Activated CD4-positive, CD25-positive, alpha-beta regulatory T cell treated with anti-CD3 and anti-CD28 coated beads, Interleukin-2, amount 50 U/mL, for 24 hours (primary cell): ENCODE data around the gene CSNK1A1.
"Not testable (repeated sequence)": the region's sequence is repeated elsewhere in the genome, so short reads cannot be mapped to it uniquely, and the experiment has no call there.

Experiments used
- ATAC-seq, 2 donors: fragments of 150-1000 bp; cut with Tn5 transposase; one replicate each; pipeline ENCODE4 v1.10.0; 2021; ENCODE audit warnings: mild to moderate bottlenecking in 1 of 2, moderate library complexity in 1 of 2

Gene CSNK1A1

DNA sequence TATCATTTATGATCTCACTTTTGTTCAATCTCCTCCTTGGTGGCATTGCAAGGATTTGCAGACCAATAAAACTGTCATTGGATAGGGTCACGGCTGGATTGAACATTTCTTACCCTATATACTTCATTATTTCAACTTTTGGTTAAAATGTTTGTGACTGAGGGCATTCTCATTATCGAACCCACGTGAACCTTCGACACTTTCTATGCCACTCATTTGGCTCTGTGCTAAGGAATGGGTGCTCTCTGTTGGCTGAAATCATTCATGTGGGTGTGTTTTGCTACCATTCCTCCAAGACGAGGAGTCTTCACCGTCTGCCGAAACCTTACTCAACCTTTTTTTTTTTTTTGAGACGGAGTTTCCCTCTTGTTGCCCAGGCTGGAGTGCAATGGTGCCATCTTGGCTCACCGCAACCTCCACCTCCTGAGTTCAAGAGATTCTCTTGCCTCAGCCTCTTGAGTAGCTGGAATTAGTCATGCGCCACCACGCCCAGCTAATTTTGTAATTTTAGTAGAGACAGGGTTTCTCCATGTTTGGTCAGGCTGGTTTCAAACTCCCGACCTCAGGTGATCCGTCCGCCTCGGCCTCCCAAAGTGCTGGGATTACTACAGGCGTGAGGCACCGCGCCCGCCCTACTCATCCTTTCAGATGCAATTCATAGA lies 62.5 kb downstream of the CSNK1A1 start:
- no peak for ATAC-seq

DNA sequence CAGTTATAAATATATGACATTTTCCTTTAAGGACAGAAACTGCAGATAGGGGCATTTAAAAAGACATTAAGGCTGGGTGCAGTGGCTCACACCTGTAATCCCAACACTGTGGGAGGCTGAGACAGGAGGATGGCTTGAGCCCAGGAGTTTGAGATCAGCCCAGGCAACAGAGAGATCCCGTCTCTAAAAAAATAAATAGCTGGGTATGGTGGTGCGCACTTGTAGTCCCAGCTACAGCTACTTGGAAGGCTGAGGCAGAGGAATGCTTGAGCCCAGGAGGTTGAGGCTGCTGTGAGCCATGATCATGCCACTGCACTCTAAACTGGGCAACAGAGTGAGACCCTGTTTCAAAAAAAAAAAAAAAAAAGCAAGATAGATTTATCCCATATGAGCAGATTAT lies 63.6 kb downstream of the CSNK1A1 start:
- ATAC-seq, result no peak

GRCh38 chr5:149486726-149487635 lies 64.3 kb downstream of the CSNK1A1 start:
- no peak for ATAC-seq

DNA sequence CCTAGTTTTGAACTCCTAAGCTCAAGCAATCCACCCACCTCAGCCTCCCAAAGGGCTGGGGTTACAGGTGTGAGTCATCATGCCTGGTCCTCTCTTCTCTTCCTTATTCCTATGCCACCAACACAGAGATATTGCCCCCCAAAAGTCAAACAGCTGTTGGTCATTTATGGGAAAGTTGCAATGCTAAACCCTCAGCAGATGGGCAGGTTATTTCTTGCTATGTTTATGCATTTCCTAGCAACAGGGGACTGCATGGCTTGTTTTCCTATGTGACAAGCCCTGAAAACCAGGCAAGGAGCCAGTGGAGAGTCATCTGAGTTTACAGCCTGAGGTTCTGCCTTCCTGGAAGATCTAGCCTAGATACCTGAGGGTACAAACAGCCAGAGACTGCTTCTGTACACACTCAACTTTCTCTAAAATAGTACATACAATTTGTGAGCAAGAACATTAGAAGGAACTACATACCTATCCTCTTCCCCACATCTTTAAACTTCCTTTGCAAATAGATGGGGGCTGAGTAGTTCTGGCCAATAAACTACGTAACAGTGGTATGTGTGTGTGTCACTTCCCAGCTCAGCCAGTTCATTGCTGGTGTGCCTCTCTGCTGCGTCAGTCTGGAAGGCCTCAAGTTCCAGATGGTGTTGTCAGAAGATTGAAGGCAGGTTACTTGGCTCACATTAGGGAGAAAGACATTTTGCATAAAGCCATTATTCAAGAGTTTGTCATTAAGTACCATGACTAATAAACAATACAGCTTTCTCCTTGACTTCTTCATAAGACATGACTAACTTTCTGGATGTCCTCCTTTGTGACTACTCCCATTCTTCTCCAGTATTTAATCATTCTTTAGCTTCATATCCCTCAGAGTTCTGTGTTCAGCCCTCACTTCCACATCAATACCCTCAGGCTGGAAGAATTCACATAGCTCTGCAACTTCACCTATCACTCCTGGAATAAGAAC lies 65.3 kb downstream of the CSNK1A1 start:
- peak; percentile 13 to 44 for ATAC-seq

DNA sequence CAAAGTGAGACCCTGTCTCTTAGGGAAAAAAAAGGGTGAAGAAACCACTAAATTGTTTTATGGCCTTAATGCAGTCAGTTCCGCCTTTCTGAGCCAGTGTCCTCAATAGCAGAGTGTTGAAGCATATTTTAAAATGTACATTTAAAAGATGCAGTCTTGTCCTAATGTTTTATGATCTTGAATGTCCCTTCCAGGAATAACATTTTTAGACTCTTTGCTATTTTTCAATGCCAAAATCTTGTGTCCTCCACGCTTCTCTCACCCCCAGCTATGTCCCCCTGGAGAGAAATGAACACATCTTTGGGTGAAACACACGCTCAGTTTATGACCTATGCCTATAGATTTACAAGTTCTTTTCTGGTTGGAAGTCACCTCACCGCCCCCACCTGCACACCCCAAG lies 69.8 kb downstream of the CSNK1A1 start:
- no peak for ATAC-seq

DNA sequence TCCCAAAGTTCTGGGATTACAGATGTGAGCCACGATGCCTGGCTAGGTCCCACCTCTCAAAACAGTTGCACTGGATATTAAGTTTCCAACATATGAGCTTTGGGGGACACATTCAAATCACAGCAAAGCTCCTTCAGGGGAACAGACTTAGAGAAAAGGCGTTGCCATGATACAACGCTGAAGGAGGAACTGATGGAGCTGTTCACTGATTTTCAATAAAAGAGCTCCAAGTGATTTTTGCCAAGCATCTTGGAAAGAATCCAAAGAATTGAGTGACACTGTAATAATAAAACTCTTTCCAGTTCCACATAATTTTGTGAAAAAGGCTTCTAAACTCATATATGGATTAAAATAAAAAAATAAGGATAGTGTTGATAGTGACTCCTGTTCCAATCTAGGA lies 72.5 kb downstream of the CSNK1A1 start:
- no peak for ATAC-seq

DNA sequence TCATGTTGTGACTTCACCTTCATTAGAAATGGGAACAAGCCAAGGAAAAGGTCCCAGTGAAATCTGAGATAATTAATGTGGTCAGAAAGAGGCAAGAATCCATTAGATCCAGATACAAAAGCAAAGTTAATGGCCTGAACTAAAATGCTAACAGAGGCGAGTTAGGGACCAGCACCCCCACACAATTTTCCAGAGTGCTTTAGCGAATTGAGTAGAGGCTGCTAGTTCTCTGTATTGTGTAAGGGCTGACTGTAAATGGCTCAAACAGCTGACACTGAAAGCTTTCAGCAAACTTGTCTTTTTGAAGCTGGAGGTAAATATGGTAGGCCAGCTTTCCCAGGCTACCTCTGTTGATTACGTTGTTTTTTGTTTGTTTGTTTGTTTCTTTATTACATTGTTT lies 75.5 kb downstream of the CSNK1A1 start:
- ATAC-seq, result no peak

GRCh38 chr5:149474198-149474597 lies 77.0 kb downstream of the CSNK1A1 start:
- ATAC-seq, result no peak

GRCh38 chr5:149473441-149473840 lies 77.8 kb downstream of the CSNK1A1 start:
- ATAC-seq, result no peak

GRCh38 chr5:149472399-149472798 lies 78.8 kb downstream of the CSNK1A1 start:
- no peak for ATAC-seq

DNA sequence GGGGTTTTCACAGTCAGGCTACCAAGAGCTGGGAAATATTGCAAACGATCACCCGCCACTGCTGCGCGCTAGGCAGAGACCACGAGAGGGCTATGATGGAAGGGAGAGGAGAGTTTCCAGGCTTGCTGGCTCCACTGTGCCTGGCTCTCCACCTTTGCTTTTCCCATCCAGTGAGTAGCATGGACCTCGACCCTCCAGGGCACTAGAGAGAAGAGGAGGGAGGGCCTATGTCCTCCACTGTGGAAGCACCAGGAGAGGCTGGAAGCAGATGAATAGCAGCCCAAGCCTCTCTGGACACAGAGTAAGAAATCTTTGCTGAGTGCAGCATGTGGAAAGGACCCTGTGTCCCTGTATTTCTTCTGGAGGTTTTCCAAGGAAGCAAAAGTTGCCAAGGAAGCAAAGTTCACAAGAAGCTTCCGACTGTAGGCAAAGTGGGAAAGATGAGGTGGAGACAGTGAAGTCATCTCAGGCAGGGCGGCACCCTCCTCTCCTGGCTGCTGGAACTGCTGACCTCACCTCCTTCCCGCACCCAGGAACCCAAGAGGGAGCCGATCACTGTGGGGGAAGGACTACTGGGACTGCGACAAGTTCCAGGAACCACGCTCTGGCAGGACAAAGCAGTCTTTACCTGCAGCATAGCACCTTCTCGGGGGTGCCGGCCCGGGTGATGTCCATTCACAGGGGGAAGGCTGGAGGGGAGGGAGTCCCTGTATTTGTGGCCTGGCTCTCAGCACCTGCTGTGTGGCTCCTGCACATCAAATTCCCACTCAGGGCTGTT lies 79.6 kb downstream of the CSNK1A1 start:
- ATAC-seq, result no peak

GRCh38 chr5:149470942-149471341 lies 80.3 kb downstream of the CSNK1A1 start:
- no peak for ATAC-seq

- ATAC-seq, result no peak
These were observed 84.7 kb downstream of the CSNK1A1 start for GRCh38 chr5:149466457-149466972.

GRCh38 chr5:149464796-149465489 lies 86.3 kb downstream of the CSNK1A1 start:
- ATAC-seq, result no peak

GRCh38 chr5:149461907-149462306 lies 89.3 kb downstream of the CSNK1A1 start:
- not testable (repeated sequence) for ATAC-seq

GRCh38 chr5:149459891-149460290 lies 91.3 kb downstream of the CSNK1A1 start:
- ATAC-seq, result no peak

- ATAC-seq, result no peak
These were observed 93.9 kb downstream of the CSNK1A1 start for GRCh38 chr5:149457393-149457763.

DNA sequence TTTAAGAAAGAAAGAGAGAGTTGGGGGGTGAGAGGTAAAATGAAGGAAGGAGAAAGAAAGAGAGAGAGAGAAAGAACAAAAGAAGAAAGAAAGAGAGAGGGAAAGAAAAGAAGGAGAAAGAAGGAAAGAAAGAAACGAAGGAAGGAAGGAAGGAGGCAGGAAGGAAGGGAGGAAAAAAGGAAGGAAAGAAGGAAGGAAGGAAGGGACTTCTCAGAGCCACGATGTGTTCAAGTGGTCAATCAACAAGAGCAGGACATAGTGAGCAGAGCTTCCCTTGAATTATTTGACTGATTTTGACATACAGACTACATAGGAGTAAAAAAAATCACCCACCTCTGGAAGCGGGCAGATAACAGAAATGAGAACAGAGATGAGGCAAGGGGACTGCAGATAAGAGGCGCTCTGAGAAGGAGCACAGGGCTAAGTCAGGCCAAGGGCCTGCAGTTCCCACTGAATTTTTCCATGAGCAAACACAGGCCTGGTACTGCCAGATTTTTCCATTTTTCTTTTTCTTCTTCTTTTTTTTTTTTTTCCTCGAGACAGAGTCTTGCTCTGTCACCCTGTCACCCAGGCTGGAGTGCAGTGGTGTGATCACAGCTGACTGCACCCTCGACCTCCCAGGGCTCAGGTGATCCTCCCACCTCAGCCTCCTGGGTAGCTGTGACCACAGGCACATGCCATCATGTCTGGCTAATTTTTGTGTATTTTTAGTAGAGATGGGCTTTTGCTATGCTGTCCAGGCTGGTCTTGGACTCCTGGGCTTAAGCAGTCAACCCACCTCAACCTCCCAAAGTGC lies 94.4 kb downstream of the CSNK1A1 start:
- no peak for ATAC-seq

GRCh38 chr5:149455889-149456409 lies 95.3 kb downstream of the CSNK1A1 start:
- no peak for ATAC-seq
